HepG2 (cell line): ENCODE measurements around the gene UACA. TPM values are rescaled to one million over a fixed set of nuclear protein-coding genes. Genes with fewer than 3 reads are reported as not detected.

Experiments
- AGO2 ChIP-seq: fragments of 200-400 bp; formaldehyde crosslinking; optimal IDR thresholded peaks from 2 replicates; pipeline ENCODE3; 2017; ENCODE audit warnings: mild to moderate bottlenecking, low read depth, low read length, moderate library complexity
- BRD4 ChIP-seq: sonication (generic); formaldehyde crosslinking; IDR thresholded peaks from 2 replicates; pipeline ENCODE4 v1.4.0; 2020; ENCODE audit warnings: missing genetic modification reagents
- CHCHD3 ChIP-seq: sonication (generic); formaldehyde crosslinking; IDR thresholded peaks from 2 replicates; pipeline ENCODE4 v1.8.0; 2022; ENCODE audit warnings: mild to moderate bottlenecking, missing genetic modification reagents, moderate library complexity
- EEA1 ChIP-seq: sonication (generic); formaldehyde crosslinking; IDR thresholded peaks from 2 replicates; pipeline ENCODE4 v1.5.1; 2020; ENCODE audit warnings: mild to moderate bottlenecking, missing genetic modification reagents, borderline replicate concordance
- GATAD2A ChIP-seq: IDR thresholded peaks from 2 replicates; pipeline ENCODE4 v1.6.1; 2016
- GLI4 ChIP-seq: sonication (generic); formaldehyde crosslinking; IDR thresholded peaks from 2 replicates; pipeline ENCODE4 v1.5.1; 2020; ENCODE audit warnings: missing genetic modification reagents, mild to moderate bottlenecking, moderate library complexity, borderline replicate concordance
- HDAC2 ChIP-seq: sonication (generic); formaldehyde crosslinking; IDR thresholded peaks from 2 replicates; pipeline ENCODE4 v1.4.0; 2020; ENCODE audit warnings: missing genetic modification reagents
- HNF4A ChIP-seq: sonication (generic); formaldehyde crosslinking; IDR thresholded peaks from 2 replicates; pipeline ENCODE4 v1.4.0; 2020; ENCODE audit warnings: missing genetic modification reagents
- HOXA7 ChIP-seq: sonication (generic); formaldehyde crosslinking; IDR thresholded peaks from 2 replicates; pipeline ENCODE4 v1.8.1; 2022; ENCODE audit warnings: mild to moderate bottlenecking, missing genetic modification reagents, moderate library complexity
- KDM5A ChIP-seq: fragments of 200-600 bp; sonication (generic); IDR thresholded peaks from 2 replicates; pipeline ENCODE4 v1.7.0; 2018; ENCODE audit warnings: antibody characterized with exemption, mild to moderate bottlenecking, low read length, borderline replicate concordance
- KMT2A ChIP-seq: sonication (generic); formaldehyde crosslinking; IDR thresholded peaks from 2 replicates; pipeline ENCODE4 v1.4.0; 2020; ENCODE audit warnings: missing genetic modification reagents
- MTERF4 ChIP-seq: sonication (generic); formaldehyde crosslinking; IDR thresholded peaks from 2 replicates; pipeline ENCODE4 v1.8.0; 2023; ENCODE audit warnings: mild to moderate bottlenecking, missing genetic modification reagents
- MXD1 ChIP-seq: sonication (generic); formaldehyde crosslinking; IDR thresholded peaks from 2 replicates; pipeline ENCODE4 v1.4.0; 2020; ENCODE audit warnings: mild to moderate bottlenecking, missing genetic modification reagents
- NR0B2 ChIP-seq: sonication (generic); formaldehyde crosslinking; IDR thresholded peaks from 2 replicates; pipeline ENCODE4 v1.4.0; 2020; ENCODE audit warnings: mild to moderate bottlenecking, missing genetic modification reagents
- PHF8 ChIP-seq: sonication (generic); formaldehyde crosslinking; IDR thresholded peaks from 2 replicates; pipeline ENCODE4 v1.5.0; 2020; ENCODE audit warnings: missing genetic modification reagents
- RBM39 ChIP-seq: fragments of 200-400 bp; formaldehyde crosslinking; IDR thresholded peaks from one replicate; pipeline ENCODE4 v1.6.1; 2018; ENCODE audit warnings: antibody characterized with exemption, mild to moderate bottlenecking, low read depth, low read length; ENCODE audit not compliant: poor library complexity, severe bottlenecking
- REL ChIP-seq: sonication (generic); formaldehyde crosslinking; conservative IDR thresholded peaks from 2 replicates; pipeline ENCODE4 v1.8.0; 2022; ENCODE audit warnings: mild to moderate bottlenecking, missing genetic modification reagents, moderate library complexity
- RFXAP ChIP-seq: sonication (generic); formaldehyde crosslinking; IDR thresholded peaks from 2 replicates; pipeline ENCODE4 v1.4.0; 2020; ENCODE audit warnings: missing genetic modification reagents, borderline replicate concordance
- SALL1 ChIP-seq: sonication (generic); formaldehyde crosslinking; IDR thresholded peaks from 2 replicates; pipeline ENCODE4 v1.8.0; 2022; ENCODE audit warnings: mild to moderate bottlenecking, missing genetic modification reagents
- TGIF2 ChIP-seq: IDR thresholded peaks from 2 replicates; pipeline ENCODE4 v1.6.1; 2016; ENCODE audit warnings: control low read depth, missing compliant biosample characterization
- ZBTB21 ChIP-seq: sonication (generic); formaldehyde crosslinking; IDR thresholded peaks from 2 replicates; pipeline ENCODE4 v1.4.0; 2020; ENCODE audit warnings: missing genetic modification reagents
- ZKSCAN5 ChIP-seq: sonication (generic); formaldehyde crosslinking; IDR thresholded peaks from 2 replicates; pipeline ENCODE4 v1.5.1; 2020; ENCODE audit warnings: mild to moderate bottlenecking, missing genetic modification reagents
- ZNF234 ChIP-seq: sonication (generic); formaldehyde crosslinking; conservative IDR thresholded peaks from 2 replicates; pipeline ENCODE4 v1.5.1; 2020; ENCODE audit warnings: mild to moderate bottlenecking, missing genetic modification reagents
- ZNF639 ChIP-seq: conservative IDR thresholded peaks from 2 replicates; pipeline ENCODE4 v1.6.1; 2018; ENCODE audit warnings: missing genetic modification reagents
- ZNF768 ChIP-seq: sonication (generic); formaldehyde crosslinking; IDR thresholded peaks from 2 replicates; pipeline ENCODE4 v1.4.0; 2020; ENCODE audit warnings: missing genetic modification reagents
- ZNF883 ChIP-seq: sonication (generic); formaldehyde crosslinking; IDR thresholded peaks from 2 replicates; pipeline ENCODE4 v1.5.1; 2020; ENCODE audit warnings: mild to moderate bottlenecking, missing genetic modification reagents; ENCODE audit errors: not compliant biosample characterization
- ZNF891 ChIP-seq: sonication (generic); formaldehyde crosslinking; IDR thresholded peaks from 2 replicates; pipeline ENCODE4 v1.5.0; 2020; ENCODE audit warnings: mild to moderate bottlenecking, missing genetic modification reagents
- polyA plus RNA-seq, 8 experiments: library from polyadenylated mRNA; depleted of rRNA in 3 of 8; stranded (reverse) in 7 of 8; unstranded in 1 of 8; fragments of >200 nt; fragmentation: Illumina TruSeq in 4 of 8; extraction: Trizol in 4 of 8; gene quantifications; 2 replicates each; pipeline versions ENCODE4 v1.2.1 to v1.2.3, GENCODE V29; 2011 to 2016; ENCODE audit warnings: low read depth in 4 of 8, missing spikeins in 1 of 8, mixed read lengths in 1 of 8; ENCODE audit not compliant: insufficient read depth in 1 of 8
- total RNA-seq, 5 experiments: library from RNA; depleted of rRNA; stranded (reverse); fragments of >200 nt; fragmentation: Illumina TruSeq; extraction: Trizol; gene quantifications; 2 replicates each; pipeline ENCODE4 v1.2.3, GENCODE V29; 2016; ENCODE audit warnings: low read depth in 1 of 5

Gene UACA
- total and polyA plus RNA-seq, 2 of the 13 experiments (the other 11 are each of a cell fraction or from before 2014, with no cell fraction given), result 17.8 to 39.2 TPM

- no peak for TF ChIP-seq ZKSCAN5 (CRISPR knock-in tag)
- TF ChIP-seq ZNF768 (CRISPR knock-in tag), result peak; percentile 24; the same call in 1 of the 2 replicates
- TF ChIP-seq KMT2A (CRISPR knock-in tag), result peak; percentile 70
- no peak for TF ChIP-seq NR0B2 (CRISPR knock-in tag)
- TF ChIP-seq PHF8 (CRISPR knock-in tag), result 0 out of 2 replicates have a peak, but pooled peaks have one; percentile 44
- 0 out of 2 replicates have a peak, but pooled peaks have one; percentile 48 for TF ChIP-seq CHCHD3 (CRISPR knock-in tag)
- TF ChIP-seq MXD1 (CRISPR knock-in tag), result peak; percentile 29; the same call in 1 of the 2 replicates
- TF ChIP-seq MTERF4 (CRISPR knock-in tag), result 0 out of 2 replicates have a peak, but pooled peaks have one; percentile 49
- no peak for TF ChIP-seq HOXA7 (CRISPR knock-in tag)
- no peak for TF ChIP-seq ZBTB21 (CRISPR knock-in tag)
- peak; percentile 86 for TF ChIP-seq AGO2
- TF ChIP-seq HDAC2 (CRISPR knock-in tag), result 0 out of 2 replicates have a peak, but pooled peaks have one; percentile 31
- 0 out of 2 replicates have a peak, but pooled peaks have one; percentile 18 for TF ChIP-seq ZNF891
- TF ChIP-seq SALL1 (CRISPR knock-in tag), result no peak
- TF ChIP-seq GATAD2A (CRISPR knock-in tag), result 0 out of 2 replicates have a peak, but pooled peaks have one; percentile 11
- peak; percentile 25; the same call in 1 of the 2 replicates for TF ChIP-seq EEA1 (CRISPR knock-in tag)
- TF ChIP-seq GLI4, result 0 out of 2 replicates have a peak, but pooled peaks have one; percentile 29
- 0 out of 2 replicates have a peak, but pooled peaks have one; percentile 17 for TF ChIP-seq KDM5A
- TF ChIP-seq RBM39, result peak; percentile 10
- peak; percentile 35; the same call in 1 of the 2 replicates for TF ChIP-seq HNF4A (CRISPR knock-in tag)
- TF ChIP-seq ZNF234 (CRISPR knock-in tag), result peak; percentile 91; the same call in 1 of the 2 replicates
- 0 out of 2 replicates have a peak, but pooled peaks have one; percentile 9 for TF ChIP-seq TGIF2 (CRISPR knock-in tag)
- no peak for TF ChIP-seq ZNF639
- 0 out of 2 replicates have a peak, but pooled peaks have one; percentile 28 for TF ChIP-seq BRD4 (CRISPR knock-in tag)
- 0 out of 2 replicates have a peak, but pooled peaks have one; percentile 15 for TF ChIP-seq RFXAP
- TF ChIP-seq REL (CRISPR knock-in tag), result no peak
- peak; percentile 3 for TF ChIP-seq ZNF883 (CRISPR knock-in tag)
Measured at GRCh38 chr15:70762469-70763119, 764 bp downstream of the UACA start (continued).
